Endothelial cell (in vitro differentiated cells): ENCODE data around the gene DES. TPM values are rescaled to one million over a fixed set of nuclear protein-coding genes. Genes with fewer than 3 reads are reported as not detected.

Experiments
- DNase-seq: peaks from one replicate; pipeline ENCODE4 v3.0.0; 2021; ENCODE audit warnings: low spot score
- H3K27ac Mint-ChIP-seq: one replicate; pipeline ENCODE4 v1.8.0; 2021; ENCODE audit warnings: mixed read lengths, inconsistent platforms; ENCODE audit not compliant: unreplicated experiment
- H3K27me3 Mint-ChIP-seq: one replicate; pipeline ENCODE4 v1.8.0; 2021; ENCODE audit warnings: mild to moderate bottlenecking, moderate library complexity, mixed read lengths, inconsistent platforms; ENCODE audit not compliant: unreplicated experiment
- H3K36me3 Mint-ChIP-seq: one replicate; pipeline ENCODE4 v1.8.0; 2021; ENCODE audit warnings: mild to moderate bottlenecking, low read depth, mixed read lengths, inconsistent platforms; ENCODE audit not compliant: unreplicated experiment
- H3K4me1 Mint-ChIP-seq: one replicate; pipeline ENCODE4 v1.8.0; 2021; ENCODE audit warnings: mild to moderate bottlenecking, mixed read lengths, inconsistent platforms; ENCODE audit not compliant: unreplicated experiment
- H3K4me3 Mint-ChIP-seq: one replicate; pipeline ENCODE4 v1.8.0; 2021; ENCODE audit warnings: mild to moderate bottlenecking, mixed read lengths, inconsistent platforms; ENCODE audit not compliant: unreplicated experiment
- H3K9me3 Mint-ChIP-seq: one replicate; pipeline ENCODE4 v1.8.0; 2021; ENCODE audit warnings: mixed read lengths, inconsistent platforms; ENCODE audit not compliant: unreplicated experiment
- total RNA-seq: library from RNA; stranded (reverse); fragmentation: NEBNext Ultra II Directional; extraction: Animal tissue kit (Norgen Biotek cat#: 25700); gene quantifications from one replicate; pipeline ENCODE4 v1.2.1, GENCODE V29; 2021; ENCODE audit not compliant: unreplicated experiment
- TF ChIP-seq, protein P1 (sequence below): fragments of 200-600 bp; sonication (generic); IDR thresholded peaks from one replicate; pipeline ENCODE4 v1.5.0; 2021; ENCODE audit warnings: antibody characterized with exemption; ENCODE audit not compliant: unreplicated experiment

Gene DES
- total RNA-seq, 1 donor from 2014 or later = 0.10 TPM

- no peak overlapping the region for H3K4me3 Mint-ChIP-seq
- H3K36me3 Mint-ChIP-seq = no peaks in the 10 kb centered on the region
- H3K27me3 Mint-ChIP-seq = peaks cover 3% of the 10 kb centered on the region
- DNase-seq = no peak
- H3K27ac Mint-ChIP-seq = no peak overlapping the region
- TF ChIP-seq, protein P1, sequence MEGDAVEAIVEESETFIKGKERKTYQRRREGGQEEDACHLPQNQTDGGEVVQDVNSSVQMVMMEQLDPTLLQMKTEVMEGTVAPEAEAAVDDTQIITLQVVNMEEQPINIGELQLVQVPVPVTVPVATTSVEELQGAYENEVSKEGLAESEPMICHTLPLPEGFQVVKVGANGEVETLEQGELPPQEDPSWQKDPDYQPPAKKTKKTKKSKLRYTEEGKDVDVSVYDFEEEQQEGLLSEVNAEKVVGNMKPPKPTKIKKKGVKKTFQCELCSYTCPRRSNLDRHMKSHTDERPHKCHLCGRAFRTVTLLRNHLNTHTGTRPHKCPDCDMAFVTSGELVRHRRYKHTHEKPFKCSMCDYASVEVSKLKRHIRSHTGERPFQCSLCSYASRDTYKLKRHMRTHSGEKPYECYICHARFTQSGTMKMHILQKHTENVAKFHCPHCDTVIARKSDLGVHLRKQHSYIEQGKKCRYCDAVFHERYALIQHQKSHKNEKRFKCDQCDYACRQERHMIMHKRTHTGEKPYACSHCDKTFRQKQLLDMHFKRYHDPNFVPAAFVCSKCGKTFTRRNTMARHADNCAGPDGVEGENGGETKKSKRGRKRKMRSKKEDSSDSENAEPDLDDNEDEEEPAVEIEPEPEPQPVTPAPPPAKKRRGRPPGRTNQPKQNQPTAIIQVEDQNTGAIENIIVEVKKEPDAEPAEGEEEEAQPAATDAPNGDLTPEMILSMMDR = no peak
- H3K9me3 Mint-ChIP-seq = no peaks in the 10 kb centered on the region
- peaks cover 14% of the 10 kb centered on the region for H3K4me1 Mint-ChIP-seq
These were observed 18.3 kb upstream of the DES start for GRCh38 chr2:219399716-219400478.

GRCh38 chr2:219400562-219400961 is 17.6 kb upstream of the DES start:
- Mint-ChIP-seq H3K36me3 (no peaks in the 10 kb centered on the region), H3K9me3 (no peaks in the 10 kb centered on the region), H3K4me1 (peaks cover 14% of the 10 kb centered on the region), H3K27ac (no peak overlapping the region), H3K4me3 (no peak overlapping the region), H3K27me3 (peaks cover 3% of the 10 kb centered on the region)
- TF ChIP-seq, protein P1 = no peak
- DNase-seq = no peak

DNA sequence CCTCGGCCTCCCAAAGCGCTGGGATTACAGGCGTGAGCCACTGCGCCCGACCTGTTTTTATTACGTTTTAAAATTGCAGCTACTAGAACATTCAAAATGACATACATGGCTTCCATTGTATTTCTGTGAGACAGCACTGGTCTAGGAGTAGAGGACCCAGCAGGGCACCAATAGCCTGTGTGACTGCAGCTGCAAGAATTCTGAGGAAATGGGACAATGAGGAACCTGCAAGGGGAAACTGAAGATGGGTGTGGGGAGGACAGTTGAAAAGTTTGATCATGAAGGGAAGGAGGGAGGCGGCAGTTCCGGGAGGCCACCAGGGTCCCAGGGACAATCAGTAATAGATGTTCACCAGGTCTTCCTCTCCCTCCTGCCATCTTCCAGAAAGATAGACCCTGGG is 16.6 kb upstream of the DES start:
- Mint-ChIP-seq H3K27ac (no peak overlapping the region), H3K9me3 (no peaks in the 10 kb centered on the region), H3K27me3 (peaks cover 3% of the 10 kb centered on the region), H3K4me3 (no peak overlapping the region), H3K36me3 (no peaks in the 10 kb centered on the region), H3K4me1 (peaks cover 14% of the 10 kb centered on the region)
- no peak for DNase-seq
- TF ChIP-seq, protein P1 = no peak

DNA sequence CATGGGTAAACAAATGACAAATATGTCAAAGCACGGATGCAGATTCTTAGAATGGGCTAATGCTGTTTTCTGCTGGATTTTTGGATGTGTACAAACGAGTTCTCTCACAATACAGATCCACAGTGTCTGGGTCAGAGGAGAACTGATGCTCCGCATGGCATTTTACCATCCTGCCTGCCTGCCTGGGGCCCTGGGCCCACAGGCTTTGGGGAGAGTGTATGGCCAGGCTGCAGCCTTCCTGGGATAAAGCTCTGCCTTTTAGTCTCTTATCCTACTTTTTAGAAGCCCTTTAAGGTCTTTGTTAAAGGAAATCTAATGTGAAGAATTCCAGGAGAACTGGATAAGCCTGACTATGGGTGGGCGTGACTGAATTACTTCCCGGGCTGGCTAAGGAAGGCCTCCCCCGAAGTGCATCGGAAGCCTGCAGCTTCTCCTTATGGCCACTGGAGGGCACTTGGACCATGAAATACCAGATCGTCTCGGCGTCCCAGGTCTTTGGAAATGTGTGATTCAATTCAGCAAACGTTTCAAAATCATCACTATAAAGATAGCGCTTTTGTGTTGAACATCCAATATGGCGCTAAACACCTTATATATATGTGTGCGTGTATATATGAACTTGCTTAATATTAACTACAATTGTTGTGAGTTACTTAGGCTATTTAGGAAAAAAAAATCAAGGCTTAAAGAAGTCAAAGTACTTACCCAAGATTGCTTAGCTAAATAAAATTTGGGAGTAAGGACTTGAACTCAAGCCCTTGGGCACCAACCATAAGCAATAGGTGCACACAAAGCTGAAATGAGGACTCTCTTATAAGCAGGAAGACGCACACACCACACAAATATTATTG is 15.3 kb upstream of the DES start:
- DNase-seq = peak; percentile 63
- H3K27me3 Mint-ChIP-seq = peaks cover 6% of the 10 kb centered on the region
- no peaks in the 10 kb centered on the region for H3K9me3 Mint-ChIP-seq
- TF ChIP-seq, protein P1 = peak; percentile 71
- no peak overlapping the region for H3K27ac Mint-ChIP-seq
- no peak overlapping the region for H3K4me3 Mint-ChIP-seq
- no peaks in the 10 kb centered on the region for H3K36me3 Mint-ChIP-seq
- peaks cover 14% of the 10 kb centered on the region for H3K4me1 Mint-ChIP-seq

DNA sequence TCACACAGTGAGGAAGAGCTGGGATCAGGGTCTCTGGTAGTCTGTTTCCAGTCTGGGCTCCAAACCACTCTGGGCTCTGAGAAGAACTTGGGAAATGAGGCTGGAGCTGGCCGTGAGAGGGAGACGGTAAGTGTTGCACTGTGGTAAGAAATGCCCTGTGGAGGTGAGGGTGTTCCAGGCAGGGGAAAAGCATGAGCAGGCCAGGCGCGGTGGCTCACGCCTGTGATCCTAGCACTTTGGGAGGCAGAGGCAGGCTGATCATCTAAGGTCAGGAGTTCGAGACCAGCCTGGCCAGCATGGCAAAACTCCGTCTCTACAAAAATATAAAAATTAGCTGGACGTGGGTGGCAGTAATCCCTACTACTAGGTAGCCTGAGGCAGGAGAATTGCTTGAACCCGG is 14.3 kb upstream of the DES start:
- H3K4me3 Mint-ChIP-seq = no peak overlapping the region
- H3K36me3 Mint-ChIP-seq = no peaks in the 10 kb centered on the region
- TF ChIP-seq, protein P1 = no peak

More for the DNA sequence above, 14.3 kb upstream of the DES start:
- H3K27ac Mint-ChIP-seq = peak overlapping the region; percentile 36
- H3K9me3 Mint-ChIP-seq = no peaks in the 10 kb centered on the region
- peaks cover 14% of the 10 kb centered on the region for H3K4me1 Mint-ChIP-seq
- DNase-seq = no peak
- peaks cover 9% of the 10 kb centered on the region for H3K27me3 Mint-ChIP-seq
